DOHH2 (cell line): Measurements from ENCODE around the gene KCNIP3.

ENCODE experiments used
- H3F3A ChIP-seq: fragments of 200-600 bp; sonication (generic), shearing (Covaris generic); 2 replicates; pipeline ENCODE4 v1.6.0; 2016; ENCODE audit warnings: antibody characterized with exemption, mild to moderate bottlenecking; ENCODE audit not compliant: control insufficient read depth, insufficient read depth
- H3K27ac ChIP-seq: fragments of 200-600 bp; sonication (generic); 2 replicates; pipeline ENCODE4 v1.5.1; 2014; ENCODE audit warnings: low read depth, mild to moderate bottlenecking, low read length, moderate library complexity
- H3K27me3 ChIP-seq: fragments of 200-600 bp; sonication (generic); 2 replicates; pipeline ENCODE4 v1.6.1; 2014; ENCODE audit warnings: mild to moderate bottlenecking, low read length, mixed read lengths; ENCODE audit not compliant: control insufficient read depth
- H3K36me3 ChIP-seq: fragments of 200-600 bp; sonication (generic); 2 replicates; pipeline ENCODE4 v1.6.1; 2014; ENCODE audit warnings: mild to moderate bottlenecking, low read length, moderate library complexity, mixed read lengths; ENCODE audit not compliant: control insufficient read depth
- H3K4me1 ChIP-seq: fragments of 200-600 bp; sonication (generic); 2 replicates; pipeline ENCODE4 v1.6.1; 2014; ENCODE audit warnings: mild to moderate bottlenecking, low read length, mixed read lengths; ENCODE audit not compliant: control insufficient read depth
- H3K4me2 ChIP-seq: fragments of 200-600 bp; sonication (generic); 2 replicates; pipeline ENCODE4 v1.6.0; 2014; ENCODE audit warnings: mild to moderate bottlenecking, low read length, moderate library complexity
- H3K4me3 ChIP-seq: fragments of 200-600 bp; sonication (generic); 2 replicates; pipeline ENCODE4 v1.5.1; 2014; ENCODE audit warnings: mild to moderate bottlenecking, low read length, mixed read lengths
- H3K79me2 ChIP-seq: fragments of 200-600 bp; sonication (generic); 2 replicates; pipeline ENCODE4 v1.6.1; 2014; ENCODE audit warnings: mild to moderate bottlenecking, low read length, mixed read lengths; ENCODE audit not compliant: control insufficient read depth
- H3K9me2 ChIP-seq: fragments of 200-600 bp; sonication (generic); replicated peaks from 2 replicates; pipeline ENCODE4 v1.6.1; 2014; ENCODE audit warnings: mild to moderate bottlenecking, low read length, mixed read lengths; ENCODE audit not compliant: control insufficient read depth
- H3K9me3 ChIP-seq: fragments of 200-600 bp; sonication (generic); 2 replicates; pipeline ENCODE4 v1.6.1; 2014; ENCODE audit warnings: antibody characterized with exemption, low read length, mixed read lengths; ENCODE audit not compliant: control insufficient read depth, insufficient read depth
- H4K20me1 ChIP-seq: fragments of 200-600 bp; sonication (generic); 2 replicates; pipeline ENCODE4 v1.6.0; 2014; ENCODE audit warnings: low read depth, mild to moderate bottlenecking, antibody characterized with exemption, low read length, moderate library complexity; ENCODE audit not compliant: control insufficient read depth, insufficient read depth
- CTCF ChIP-seq: fragments of 200-600 bp; sonication (generic); IDR thresholded peaks from one replicate; pipeline ENCODE4 v1.5.1; 2014; ENCODE audit warnings: antibody characterized with exemption, mild to moderate bottlenecking, low read depth, low read length; ENCODE audit not compliant: poor library complexity, severe bottlenecking
- EZH2phosphoT487 ChIP-seq: fragments of 200-600 bp; sonication (generic); IDR thresholded peaks from 2 replicates; pipeline ENCODE4 v1.6.1; 2017; ENCODE audit warnings: borderline replicate concordance, mild to moderate bottlenecking, antibody characterized with exemption, low read length, moderate library complexity, mixed read lengths

Gene KCNIP3

GRCh38 chr2:95313296-95314131 is 16.4 kb downstream of the KCNIP3 start:
- TF ChIP-seq CTCF: no peak
- no peak for TF ChIP-seq EZH2phosphoT487
- Histone ChIP-seq H3K9me2 (no peaks in the 10 kb centered on the region), H4K20me1 (no peaks in the 10 kb centered on the region), H3K27me3 (no peaks in the 10 kb centered on the region), H3K9me3 (no peaks in the 10 kb centered on the region), H3K27ac (no peak overlapping the region), H3K4me3 (no peak overlapping the region), H3K4me1 (no peaks in the 10 kb centered on the region), H3K4me2 (no peak overlapping the region), H3F3A (no peaks in the 10 kb centered on the region), H3K79me2 (no peaks in the 10 kb centered on the region), H3K36me3 (no peaks in the 10 kb centered on the region)

GRCh38 chr2:95314598-95314963 is 17.4 kb downstream of the KCNIP3 start:
- Histone ChIP-seq H3K4me1 (no peaks in the 10 kb centered on the region), H3K79me2 (no peaks in the 10 kb centered on the region), H4K20me1 (no peaks in the 10 kb centered on the region), H3K27me3 (no peaks in the 10 kb centered on the region), H3K4me2 (no peak overlapping the region), H3K9me3 (no peaks in the 10 kb centered on the region), H3F3A (no peaks in the 10 kb centered on the region), H3K36me3 (no peaks in the 10 kb centered on the region), H3K9me2 (no peaks in the 10 kb centered on the region), H3K4me3 (no peak overlapping the region), H3K27ac (no peak overlapping the region)
- TF ChIP-seq CTCF (no peak), EZH2phosphoT487 (no peak)

GRCh38 chr2:95314964-95315611 is 17.9 kb downstream of the KCNIP3 start:
- Histone ChIP-seq H3K27ac (no peak overlapping the region), H3K4me2 (no peak overlapping the region)
- peak; percentile 39 for TF ChIP-seq CTCF
- TF ChIP-seq EZH2phosphoT487: no peak

More at GRCh38 chr2:95314964-95315611, 17.9 kb downstream of the KCNIP3 start:
- no peaks in the 10 kb centered on the region for H3K27me3 ChIP-seq
- no peaks in the 10 kb centered on the region for H3K9me2 ChIP-seq
- no peaks in the 10 kb centered on the region for H3F3A ChIP-seq
- no peaks in the 10 kb centered on the region for H3K4me1 ChIP-seq
- H3K79me2 ChIP-seq: no peaks in the 10 kb centered on the region
- H3K36me3 ChIP-seq: no peaks in the 10 kb centered on the region
- H3K9me3 ChIP-seq: no peaks in the 10 kb centered on the region
- H4K20me1 ChIP-seq: no peaks in the 10 kb centered on the region
- no peak overlapping the region for H3K4me3 ChIP-seq
